HuH-7.5 (cell line): ENCODE measurements around the gene MAD1L1.

Experiments
- DNase-seq: peaks from one replicate; pipeline ENCODE4 v3.0.0; 2011; ENCODE audit warnings: low spot score

The MAD1L1 gene

DNA sequence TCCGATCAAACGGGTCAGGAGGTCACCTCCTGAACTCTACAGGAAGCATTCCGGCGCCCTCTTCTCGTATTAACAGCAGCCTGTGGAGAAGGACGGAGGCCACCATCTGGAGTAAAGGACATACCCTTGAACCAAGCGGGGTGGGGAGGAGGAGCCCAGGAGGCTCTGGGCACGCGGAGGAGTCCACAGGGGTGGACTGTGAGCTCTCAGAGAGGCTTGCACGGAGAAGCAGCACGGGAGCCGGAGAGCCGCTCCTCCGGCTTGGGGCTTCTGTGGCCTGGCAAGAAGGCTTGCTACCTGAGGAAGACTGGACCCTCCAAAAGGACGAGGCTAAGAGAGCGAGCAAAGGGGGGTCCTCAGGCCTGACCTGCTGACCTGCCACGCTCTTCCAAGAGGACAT lies 77.9 kb downstream of the MAD1L1 start:
- DNase-seq: no peak

GRCh38 chr7:2154121-2154520 lies 78.6 kb downstream of the MAD1L1 start:
- peak; percentile 67 for DNase-seq

DNA sequence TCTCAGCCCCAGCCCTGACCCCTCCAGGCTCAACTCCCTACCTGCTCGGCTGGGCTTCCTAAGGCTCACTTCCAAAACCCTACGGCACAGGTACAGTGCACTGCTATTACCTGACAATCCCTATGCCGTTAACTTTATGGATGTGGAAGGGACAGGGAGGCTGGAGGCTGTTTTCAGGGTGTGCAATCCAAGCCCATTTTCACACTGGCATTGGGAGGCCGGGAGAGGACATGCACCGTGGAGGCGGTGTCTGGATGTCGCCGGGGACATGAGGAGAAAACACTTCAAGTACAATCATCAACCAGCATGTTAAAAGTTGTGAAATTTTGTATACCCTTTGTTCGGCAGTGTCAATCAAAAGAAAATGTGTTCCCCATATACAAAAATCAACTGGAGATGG lies 80.1 kb downstream of the MAD1L1 start:
- no peak for DNase-seq

DNA sequence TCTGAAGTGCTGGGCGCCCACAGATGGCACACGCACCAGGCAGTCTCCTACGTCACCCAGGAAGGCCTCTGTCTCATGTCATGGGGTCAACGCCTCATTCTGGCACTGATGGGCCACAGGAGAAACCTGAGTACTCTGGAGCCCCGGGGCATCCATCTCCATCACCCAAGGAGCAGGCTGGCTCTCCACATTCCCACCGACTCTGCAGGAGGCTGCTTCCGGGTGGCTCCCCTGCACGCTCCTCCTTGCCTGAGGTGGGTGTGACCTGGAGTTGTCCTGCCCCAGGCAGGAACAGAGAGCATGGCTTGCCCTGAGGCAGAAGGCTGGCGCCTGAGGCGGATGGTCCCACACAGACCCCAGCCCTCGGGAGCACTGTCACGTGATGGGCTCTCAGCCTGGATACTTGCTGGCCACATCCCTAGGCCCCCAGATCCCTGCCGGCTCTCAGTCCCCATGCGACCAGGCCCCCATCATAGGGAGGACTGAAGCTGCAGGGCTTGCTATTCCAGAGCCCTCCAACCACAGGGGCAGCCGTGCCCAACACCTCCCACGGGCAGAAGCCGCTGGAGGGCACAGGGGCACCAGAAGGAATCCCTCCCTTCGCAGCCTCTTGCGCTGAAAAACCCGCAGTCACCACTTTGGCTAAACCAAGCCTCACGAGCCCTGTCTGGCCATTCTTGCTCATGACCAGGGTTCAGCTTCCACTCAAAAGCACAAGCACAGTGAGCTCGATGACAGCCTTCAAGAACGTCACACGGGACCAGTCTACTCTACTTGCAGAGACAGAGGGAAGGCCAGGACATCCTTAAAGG lies 80.7 kb downstream of the MAD1L1 start:
- DNase-seq: no peak

- DNase-seq: no peak
These were observed 81.5 kb downstream of the MAD1L1 start for GRCh38 chr7:2151237-2151636.

- no peak for DNase-seq
These were observed 82.3 kb downstream of the MAD1L1 start for GRCh38 chr7:2150445-2150815.

DNA sequence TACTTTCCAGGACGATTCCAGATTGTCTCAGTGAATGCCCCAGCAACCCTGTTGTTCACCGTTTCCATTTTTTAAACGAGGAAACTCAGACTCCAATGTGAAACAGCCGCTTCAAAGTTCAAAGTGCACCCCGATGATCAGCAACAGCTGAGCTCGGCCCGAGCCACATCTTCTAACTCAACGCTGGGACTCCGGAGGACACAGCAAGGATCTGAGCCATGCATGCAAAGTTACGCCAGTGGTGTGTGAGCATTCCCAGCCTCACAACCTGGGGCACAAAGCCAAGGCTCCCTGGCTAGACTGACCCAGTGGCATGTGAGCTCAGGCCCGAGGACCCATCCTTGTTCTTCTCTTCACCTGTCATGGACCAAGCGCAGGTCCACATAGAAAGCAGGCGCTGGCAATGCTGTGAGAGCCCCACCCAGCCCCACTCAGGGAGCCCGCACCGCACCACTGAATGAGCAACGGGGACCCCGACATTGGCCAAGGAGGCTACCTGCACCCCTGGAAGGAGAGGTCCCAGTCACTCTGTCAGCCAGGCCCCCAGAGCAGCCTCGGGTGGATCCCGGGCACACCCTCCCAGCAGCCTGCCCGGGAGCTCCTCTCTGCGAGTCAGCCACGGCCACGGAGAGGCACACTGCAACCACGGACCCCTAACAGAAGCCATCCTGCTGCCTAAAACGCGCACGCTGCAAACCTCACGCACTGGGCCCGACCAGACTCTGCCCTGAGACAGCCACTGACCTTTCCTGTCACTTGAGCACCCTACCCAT lies 82.9 kb downstream of the MAD1L1 start:
- no peak for DNase-seq

- no peak for DNase-seq
These were observed 83.9 kb downstream of the MAD1L1 start for GRCh38 chr7:2148814-2149213.

DNA sequence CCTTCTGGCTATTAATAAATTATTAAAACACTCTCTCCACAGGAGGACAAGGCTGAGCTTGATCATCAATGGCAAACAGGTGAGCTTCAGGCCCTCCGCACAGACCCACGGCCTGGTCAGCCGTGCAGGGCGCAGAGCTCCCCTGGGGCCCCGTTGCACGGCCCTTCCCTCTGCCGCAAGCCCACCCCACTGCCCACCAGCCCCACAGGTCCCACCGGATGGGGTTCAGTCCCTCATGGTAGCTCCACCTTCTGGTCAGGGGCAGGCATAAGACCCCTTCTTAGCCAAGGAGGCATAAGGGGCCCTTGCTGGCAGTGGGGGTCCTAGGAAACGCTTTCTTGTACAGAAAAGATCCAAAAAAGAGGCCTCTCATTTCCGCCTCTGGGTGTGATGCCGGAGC lies 84.6 kb downstream of the MAD1L1 start:
- DNase-seq: no peak

- no peak for DNase-seq
These were observed 85.9 kb downstream of the MAD1L1 start for GRCh38 chr7:2146676-2147472.

GRCh38 chr7:2145835-2146580 lies 86.7 kb downstream of the MAD1L1 start:
- no peak for DNase-seq

DNA sequence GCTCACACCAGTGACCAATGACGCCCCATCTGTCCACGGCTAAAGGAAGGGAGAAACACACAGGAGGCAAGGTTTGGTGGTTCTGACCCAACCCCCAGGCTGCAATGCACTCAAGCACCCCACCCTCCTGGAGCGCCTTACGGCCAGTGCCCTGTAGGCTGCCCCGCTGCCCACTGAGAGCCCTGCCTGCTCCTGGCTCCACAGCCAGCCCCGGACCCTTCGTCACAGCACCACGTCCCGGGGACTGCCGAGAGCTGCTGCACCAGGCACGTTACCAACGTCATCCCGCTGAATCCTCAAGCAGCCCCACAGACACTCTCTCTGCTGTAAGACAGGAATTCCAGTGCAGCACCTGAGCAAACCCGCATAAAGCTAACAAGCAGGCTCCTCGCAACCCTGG lies 87.8 kb downstream of the MAD1L1 start:
- no peak for DNase-seq

GRCh38 chr7:2143981-2144595 lies 88.7 kb downstream of the MAD1L1 start:
- DNase-seq: no peak

GRCh38 chr7:2143450-2143849 lies 89.3 kb downstream of the MAD1L1 start:
- DNase-seq: no peak

GRCh38 chr7:2142386-2142785 lies 90.4 kb downstream of the MAD1L1 start:
- no peak for DNase-seq

GRCh38 chr7:2141651-2142050 lies 91.1 kb downstream of the MAD1L1 start:
- no peak for DNase-seq

DNA sequence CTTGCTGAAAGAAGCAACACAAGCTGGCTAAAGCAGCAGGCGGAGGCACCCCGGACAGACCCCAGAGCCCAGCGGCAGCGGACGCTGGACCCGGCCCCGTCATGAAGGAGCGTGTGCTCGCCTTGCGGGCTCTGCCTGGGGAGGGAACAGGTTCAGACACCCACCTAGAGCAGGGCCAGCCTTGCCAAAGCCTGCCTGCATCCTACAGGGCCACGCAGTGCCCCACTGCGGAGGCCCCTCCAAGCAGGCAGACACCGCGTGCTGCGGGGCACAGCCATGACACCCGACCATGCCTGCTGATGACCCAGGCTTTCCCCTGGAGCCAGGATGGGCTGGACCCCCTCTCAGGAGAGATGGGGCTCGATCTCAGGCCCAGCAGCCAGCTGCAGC lies 91.7 kb downstream of the MAD1L1 start:
- DNase-seq: no peak

DNA sequence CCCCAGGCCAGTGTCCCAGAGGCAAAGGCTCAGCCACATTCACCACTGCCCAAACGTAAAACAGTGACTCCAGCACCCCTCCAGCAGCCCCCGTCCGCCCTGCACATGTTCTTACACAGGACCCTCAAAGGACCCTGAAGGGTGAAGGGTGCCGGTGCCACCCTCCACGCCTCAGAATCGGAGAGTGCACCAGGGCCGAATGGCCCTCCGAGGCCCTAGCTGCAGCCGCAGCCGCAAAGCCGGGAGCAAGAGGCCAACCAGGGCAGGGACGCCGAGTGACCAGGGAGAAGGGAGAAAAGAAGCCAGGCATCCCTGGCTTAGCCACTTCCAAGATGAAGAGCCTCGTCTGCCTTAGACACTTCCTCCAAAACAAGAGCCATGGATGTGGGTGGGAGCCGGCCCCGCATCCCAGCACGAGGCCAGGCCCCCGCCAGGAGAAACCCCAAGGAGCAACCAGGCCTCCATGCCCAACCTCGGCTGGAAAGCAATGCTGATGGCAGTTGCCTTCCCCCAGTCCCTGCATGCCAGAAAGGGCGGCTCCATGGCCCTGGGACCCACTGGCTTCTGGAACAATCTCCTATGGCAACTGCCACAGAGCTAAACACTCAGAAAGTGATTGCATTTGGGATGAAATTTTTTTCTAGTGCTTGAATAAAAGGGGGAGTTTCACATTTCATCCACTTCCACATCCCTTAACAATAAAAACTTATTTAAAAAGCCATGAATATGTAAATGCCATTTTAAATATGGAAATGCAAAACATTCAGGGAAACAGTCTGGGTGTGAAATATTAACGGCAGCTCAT lies 92.3 kb downstream of the MAD1L1 start:
- no peak for DNase-seq

DNA sequence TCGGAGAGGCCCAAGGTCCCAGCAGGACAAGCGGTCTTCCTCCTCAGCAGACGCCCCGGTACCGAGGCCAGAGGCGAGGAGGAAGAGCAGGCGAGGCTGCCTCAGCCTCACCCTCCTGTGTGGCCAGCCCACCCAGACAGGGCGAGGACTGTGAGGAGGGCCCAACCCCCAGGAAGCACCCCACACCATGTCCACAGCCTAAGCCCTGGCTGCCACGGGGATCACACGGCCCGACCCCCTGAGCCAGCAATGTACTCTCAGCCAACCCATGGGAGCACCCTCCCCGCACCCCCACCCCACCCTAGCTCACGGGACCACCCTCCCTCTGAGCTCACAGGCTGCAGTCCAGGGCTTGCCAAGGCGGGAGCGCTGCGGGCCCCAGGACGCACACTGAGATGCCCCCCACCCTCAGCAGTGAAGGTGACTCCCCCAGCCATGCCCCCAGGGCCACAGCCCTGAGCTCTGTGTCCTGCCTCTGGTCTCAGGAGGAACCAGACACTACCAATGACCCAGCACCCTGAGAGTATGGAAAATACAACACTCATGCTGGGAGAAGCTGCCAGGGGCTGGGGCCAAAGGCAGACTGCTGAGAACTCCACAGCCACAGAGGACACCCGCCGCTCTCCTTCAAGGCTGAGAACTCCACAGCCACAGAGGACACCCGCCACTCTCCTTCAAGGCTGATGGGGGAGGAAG lies 93.6 kb downstream of the MAD1L1 start:
- no peak for DNase-seq

DNA sequence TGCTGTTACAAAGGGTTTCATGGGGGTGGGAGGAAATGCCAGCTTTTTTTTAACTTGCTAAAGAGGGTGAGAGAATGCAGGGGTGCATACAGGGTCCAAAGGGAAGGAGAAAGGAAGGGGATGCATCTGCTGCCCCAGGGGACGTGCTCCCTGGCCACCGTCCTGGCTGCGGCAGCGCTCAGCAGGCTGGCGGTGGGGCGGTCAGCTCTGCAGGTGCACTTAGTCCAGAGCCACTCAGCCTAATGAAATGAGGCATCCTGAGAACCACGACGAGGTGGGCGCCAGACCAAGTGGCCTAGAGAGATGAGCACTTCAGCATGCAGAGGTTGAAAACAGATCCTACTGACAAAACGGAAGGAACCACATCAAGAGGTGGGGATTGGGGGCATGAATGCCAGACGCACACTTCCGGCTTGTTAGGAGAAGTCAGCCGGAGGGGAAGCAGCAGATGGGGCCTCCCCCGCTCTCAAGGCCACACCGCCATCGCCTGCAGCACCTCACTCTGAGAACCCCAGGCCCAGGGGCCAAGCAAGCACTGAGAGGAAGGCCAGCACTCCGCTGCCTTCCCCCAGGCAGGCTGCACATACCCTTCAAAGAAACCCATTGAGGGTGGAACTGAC lies 94.5 kb downstream of the MAD1L1 start:
- DNase-seq: no peak
